Ovary (tissue), 9 donors: ENCODE results near the gene LRIG3. TPM values are rescaled to one million over a fixed set of nuclear protein-coding genes. Genes with fewer than 3 reads are reported as not detected.

Experiments used
- DNase-seq, 5 donors: peaks; one replicate each; pipeline ENCODE4 v3.0.0-alpha.2; 2019 to 2020
- H3K27ac ChIP-seq, 2 donors: fragments of 200-600 bp; one replicate each; pipeline versions ENCODE4 v1.5.1 to v1.8.0; 2019 to 2022
- H3K27me3 ChIP-seq: fragments of 200-600 bp; one replicate; pipeline ENCODE4 v1.8.0; 2022
- H3K36me3 ChIP-seq: fragments of 200-600 bp; sonication (generic); one replicate; pipeline ENCODE4 v1.5.1; 2019
- H3K4me1 ChIP-seq: one replicate; pipeline ENCODE4 v1.8.1; 2013; ENCODE audit warnings: mild to moderate bottlenecking, moderate library complexity; ENCODE audit not compliant: insufficient read depth
- H3K4me3 ChIP-seq: fragments of 200-600 bp; sonication (generic); one replicate; pipeline ENCODE4 v1.5.1; 2017
- H3K9me3 ChIP-seq, 2 donors: fragments of 200-600 bp in 1 of 2; sonication (generic) in 1 of 2; one replicate each; pipeline versions ENCODE4 v1.5.1 to v1.8.1; 2013 to 2019; ENCODE audit warnings: mild to moderate bottlenecking in 1 of 2, moderate library complexity in 1 of 2
- CTCF ChIP-seq, 3 donors: fragments of 450-650 bp in 2 of 3; fragments of 200-600 bp in 1 of 3; IDR thresholded peaks; one replicate each; pipeline versions ENCODE4 v1.5.1 to v1.8.0; 2016 to 2022; ENCODE audit warnings: antibody characterized with exemption in 3 of 3, mild to moderate bottlenecking in 1 of 3
- EP300 ChIP-seq: sonication (generic); formaldehyde crosslinking; IDR thresholded peaks from one replicate; pipeline ENCODE4 v1.6.1; 2017; ENCODE audit warnings: antibody characterized with exemption
- POLR2A ChIP-seq: fragments of 450-650 bp; IDR thresholded peaks from one replicate; pipeline ENCODE4 v1.6.1; 2017; ENCODE audit warnings: antibody characterized with exemption, mild to moderate bottlenecking, moderate library complexity
- WGBS, 3 donors: extraction: QIAGEN DNeasy Blood & Tissue Kit in 1 of 3; methylation state at CpG; one replicate each; pipeline versions ENCODE4 v1.1.5 to v1.1.7; 2013 to 2017; 5-methylcytosine and 5-hydroxymethylcytosine counted together
- intact Hi-C, 4 donors: fragments of 100-400 bp; cut with DNase I; formaldehyde crosslinking; loops; one replicate each; pipeline versions ENCODE4 v1.11.0 to v1.15.1; 2022 to 2023
- polyA plus RNA-seq, 2 donors: library from polyadenylated mRNA; stranded (reverse); fragments of 200-250 nt in 1 of 2; fragments of 350-450 nt in 1 of 2; fragmentation: Illumina TruSeq in 1 of 2; extraction: RNeasy Lipid Tissue Mini Kit (QIAGEN cat#74804) in 1 of 2; gene quantifications; one replicate each; pipeline ENCODE4 v1.2.3, GENCODE V29; 2013 to 2014
- total RNA-seq, 7 donors: library from RNA; depleted of rRNA in 2 of 7; stranded (reverse); fragments of >200 nt in 2 of 7; fragmentation: NEBNext Ultra II Directional in 3 of 7; extraction: Animal tissue kit (Norgen Biotek cat#: 25700) in 3 of 7; gene quantifications; one replicate each; pipeline versions ENCODE4 v1.1.0 to v1.2.4, GENCODE V29; 2016 to 2023
- donor health status: DM: no; HTN: no; CAD: no; lungs with moderate emphysema.
- donor health status: DM: no; HTN: no; CAD: no.
- donor health status: Bipolar disorder and iron deficiency.
- donor health status: DM: yes; HTN: yes; CAD: no.
- donor health status: DM: no; HTN: no; CAD: no.
- donor health status: DM: yes; HTN: yes; CAD: no.

The LRIG3 gene
- total and polyA plus RNA-seq, 9 donors = 23.4 to 59.4 (median 27.9) TPM

DNA sequence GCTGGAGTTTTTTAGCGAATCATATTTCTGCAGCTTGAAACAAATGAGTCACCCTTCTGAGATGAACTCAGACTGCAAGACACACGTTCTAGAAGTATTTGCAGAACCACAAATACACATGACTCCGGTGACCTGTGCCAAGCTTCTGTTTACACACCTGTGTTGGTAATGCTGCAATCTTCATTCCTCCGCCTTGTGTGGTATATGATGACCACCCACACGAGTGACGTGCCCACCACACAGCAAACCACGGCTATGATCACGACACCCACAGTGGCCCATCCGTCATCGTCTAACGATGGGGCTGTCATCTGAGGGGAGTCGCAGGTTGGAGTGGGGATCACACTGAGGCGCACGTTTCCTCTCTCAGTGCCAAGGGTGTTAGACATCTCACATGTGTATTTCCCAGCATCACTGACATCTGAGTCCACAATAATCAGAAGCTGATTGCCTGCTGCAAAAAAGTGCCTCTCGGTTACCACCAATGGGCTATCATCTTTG lies 43.0 kb downstream of the LRIG3 start:
- Histone ChIP-seq H3K9me3 (no peaks in the 10 kb centered on the region), H3K4me1 (no peaks in the 10 kb centered on the region), H3K36me3 (no peaks in the 10 kb centered on the region), H3K27me3 (no peaks in the 10 kb centered on the region), H3K4me3 (no peak overlapping the region), H3K27ac (no peak overlapping the region)
- intact Hi-C loops = no loop called here
- no peak for DNase-seq
- no peak for TF ChIP-seq CTCF (IDR thresholded peaks at IDR 0.05)
- no peak for TF ChIP-seq EP300
- no peak for TF ChIP-seq POLR2A
- WGBS, 3 donors = 81 to 83% (median 82%) methylated on average over 15 of the region's 15 CpGs

DNA sequence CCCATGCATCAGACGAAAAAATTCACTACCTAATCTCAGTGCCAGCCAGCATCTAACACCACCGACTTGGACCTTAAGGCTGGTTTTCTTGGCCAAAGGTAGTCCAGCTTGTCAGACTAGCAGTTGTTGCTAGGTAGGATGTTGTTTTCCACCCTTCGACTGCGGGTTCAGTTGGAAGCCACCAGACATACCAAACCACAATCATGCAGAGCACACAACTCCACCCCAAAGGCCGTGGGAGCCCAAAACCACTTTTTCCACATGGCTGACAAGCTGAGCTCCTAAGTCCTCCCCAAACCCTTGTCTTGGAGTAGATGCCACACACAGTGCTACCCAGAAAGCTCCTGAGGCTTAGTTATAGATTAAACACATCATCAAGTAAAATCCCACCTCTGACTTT lies 46.8 kb downstream of the LRIG3 start:
- no peaks in the 10 kb centered on the region for H3K27me3 ChIP-seq
- no peak for DNase-seq
- no peak for TF ChIP-seq CTCF (IDR thresholded peaks at IDR 0.05)
- no peak for TF ChIP-seq POLR2A
- no peak for TF ChIP-seq EP300
- H3K9me3 ChIP-seq = no peaks in the 10 kb centered on the region
- H3K4me1 ChIP-seq = no peaks in the 10 kb centered on the region
- intact Hi-C loops = no loop called here
- no peak overlapping the region for H3K4me3 ChIP-seq
- H3K36me3 ChIP-seq = no peaks in the 10 kb centered on the region
- H3K27ac ChIP-seq = no peak overlapping the region
- WGBS, 3 donors = 87 to 93% (median 89%) methylated on average over 5 of the region's 5 CpGs

DNA sequence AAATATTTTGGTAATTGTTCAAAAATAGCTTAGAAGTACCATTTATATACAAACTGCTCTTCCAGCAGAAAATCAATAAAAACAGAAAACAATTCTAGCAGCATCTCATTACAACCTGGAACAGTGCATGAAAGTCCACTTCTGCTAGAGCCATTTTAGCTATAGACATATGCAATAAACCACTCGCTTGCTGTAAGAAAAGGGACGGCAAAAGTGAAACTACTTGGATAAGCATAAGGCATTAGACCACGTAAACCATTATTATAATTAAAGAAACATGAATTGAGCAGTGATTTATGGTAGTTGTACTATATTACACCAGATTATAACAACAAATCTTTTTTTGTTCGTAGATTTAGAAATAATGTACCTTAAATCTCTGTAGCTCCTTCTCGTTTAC lies 48.7 kb downstream of the LRIG3 start:
- no peak overlapping the region for H3K4me3 ChIP-seq
- intact Hi-C loops = no loop called here
- DNase-seq = no peak
- no peak for TF ChIP-seq CTCF (IDR thresholded peaks at IDR 0.05)
- TF ChIP-seq POLR2A = no peak
- TF ChIP-seq EP300 = no peak
- no peaks in the 10 kb centered on the region for H3K36me3 ChIP-seq
- WGBS, 3 donors = 67 to 85% (median 80%) methylated on average over 5 of the region's 5 CpGs
- no peaks in the 10 kb centered on the region for H3K9me3 ChIP-seq
- H3K27me3 ChIP-seq = no peaks in the 10 kb centered on the region
- no peak overlapping the region for H3K27ac ChIP-seq
- H3K4me1 ChIP-seq = no peaks in the 10 kb centered on the region

- Histone ChIP-seq H3K4me3 (no peak overlapping the region), H3K36me3 (no peaks in the 10 kb centered on the region), H3K4me1 (no peaks in the 10 kb centered on the region), H3K27ac (no peak overlapping the region), H3K9me3 (no peaks in the 10 kb centered on the region), H3K27me3 (no peaks in the 10 kb centered on the region)
- 43 to 58% (median 58%) methylated on average over 4 of the region's 4 CpGs for WGBS, 3 donors
- intact Hi-C loops = no loop called here
- no peak for DNase-seq
- TF ChIP-seq EP300 (no peak), CTCF (IDR thresholded peaks at IDR 0.05) (no peak), POLR2A (no peak)
Observed at GRCh38 chr12:58870595-58870994, 49.7 kb downstream of the LRIG3 start.
